Uterus (tissue), 4 donors: Measurements from ENCODE around the gene GJB5. TPM values are rescaled to one million over a fixed set of nuclear protein-coding genes. Genes with fewer than 3 reads are reported as not detected.

Experiments used
- DNase-seq, 2 donors: peaks; one replicate each; pipeline ENCODE4 v3.0.0-alpha.2; 2019 to 2020
- H3K27ac ChIP-seq, 2 donors: fragments of 200-600 bp; sonication (generic); 1 replicate in 1 of 2; 2 replicates in 1 of 2; pipeline ENCODE4 v1.5.1; 2016 to 2018
- H3K27me3 ChIP-seq, 2 donors: fragments of 200-600 bp; sonication (generic); one replicate each; pipeline ENCODE4 v1.5.1; 2018 to 2019; ENCODE audit warnings: control low read depth in 1 of 2
- H3K36me3 ChIP-seq, 2 donors: fragments of 200-600 bp; sonication (generic); one replicate each; pipeline ENCODE4 v1.5.1; 2019; ENCODE audit warnings: control low read depth in 1 of 2
- H3K4me1 ChIP-seq, 2 donors: fragments of 200-600 bp; sonication (generic); one replicate each; pipeline ENCODE4 v1.5.1; 2018 to 2019; ENCODE audit warnings: control low read depth in 1 of 2
- H3K4me3 ChIP-seq, 2 donors: fragments of 200-600 bp; sonication (generic); 1 replicate in 1 of 2; 2 replicates in 1 of 2; pipeline ENCODE4 v1.5.1; 2018 to 2019; ENCODE audit warnings: mild to moderate bottlenecking in 1 of 2
- H3K9me3 ChIP-seq, 2 donors: fragments of 200-600 bp; sonication (generic); one replicate each; pipeline ENCODE4 v1.5.1; 2019; ENCODE audit warnings: control low read depth in 1 of 2
- CTCF ChIP-seq, 4 experiments: fragments of 200-600 bp in 2 of 4; fragments of 450-650 bp in 2 of 4; sonication (generic) in 2 of 4; IDR thresholded peaks; one replicate each; pipeline ENCODE4 v1.5.1; 2016 to 2019; ENCODE audit warnings: antibody characterized with exemption in 4 of 4, mild to moderate bottlenecking in 2 of 4, moderate library complexity in 1 of 4
- POLR2A ChIP-seq, 2 donors: fragments of 450-650 bp; IDR thresholded peaks; one replicate each; pipeline ENCODE4 v1.6.1; 2016; ENCODE audit warnings: antibody characterized with exemption in 2 of 2, mild to moderate bottlenecking in 1 of 2, moderate library complexity in 1 of 2
- intact Hi-C: fragments of 100-400 bp; cut with DNase I; formaldehyde crosslinking; loops from one replicate; pipeline ENCODE4 v1.15.1; 2023; ENCODE audit warnings: low total_unique reads
- total RNA-seq, 4 donors: library from RNA; depleted of rRNA in 3 of 4; stranded (reverse); fragments of >200 nt in 3 of 4; gene quantifications; one replicate each; pipeline versions ENCODE4 v1.1.0 to v1.2.4, GENCODE V29; 2014 to 2023
- donor health status: DM: yes; HTN: yes; CAD: no.

The GJB5 gene
- total RNA-seq, 4 donors from 2014 or later = 0.41 TPM; not detected in 3

- no peak for DNase-seq
- H3K27ac ChIP-seq = no peak within 1 kb of the TSS
- no peak within 1 kb of the TSS for H3K4me3 ChIP-seq
- no peaks in the 10 kb centered on the region for H3K9me3 ChIP-seq
- no peaks in the 10 kb centered on the region for H3K36me3 ChIP-seq
- H3K4me1 ChIP-seq = no peaks in the 10 kb centered on the region
- intact Hi-C loops = no loop called here
- H3K27me3 ChIP-seq = no peaks in the 10 kb centered on the region
- TF ChIP-seq CTCF (IDR thresholded peaks at IDR 0.05) = no peak
- TF ChIP-seq POLR2A (IDR thresholded peaks at IDR 0.05) = no peak
These were observed 4.9 kb downstream of the GJB5 start, which contains the start of gene GJB4 for GRCh38 chr1:34759503-34760357. TSS of gene GJB4 (plus strand) at chr1:34759740. CDS start at chr1:34761255, 1,515 bp downstream.

DNA sequence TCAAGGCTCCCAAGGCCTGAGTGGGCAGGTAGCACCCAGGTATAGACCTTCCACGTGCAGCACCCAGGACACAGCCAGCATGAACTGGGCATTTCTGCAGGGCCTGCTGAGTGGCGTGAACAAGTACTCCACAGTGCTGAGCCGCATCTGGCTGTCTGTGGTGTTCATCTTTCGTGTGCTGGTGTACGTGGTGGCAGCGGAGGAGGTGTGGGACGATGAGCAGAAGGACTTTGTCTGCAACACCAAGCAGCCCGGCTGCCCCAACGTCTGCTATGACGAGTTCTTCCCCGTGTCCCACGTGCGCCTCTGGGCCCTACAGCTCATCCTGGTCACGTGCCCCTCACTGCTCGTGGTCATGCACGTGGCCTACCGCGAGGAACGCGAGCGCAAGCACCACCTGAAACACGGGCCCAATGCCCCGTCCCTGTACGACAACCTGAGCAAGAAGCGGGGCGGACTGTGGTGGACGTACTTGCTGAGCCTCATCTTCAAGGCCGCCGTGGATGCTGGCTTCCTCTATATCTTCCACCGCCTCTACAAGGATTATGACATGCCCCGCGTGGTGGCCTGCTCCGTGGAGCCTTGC, 6.4 kb downstream of the GJB5 start:
- no peak overlapping the region for H3K4me3 ChIP-seq
- DNase-seq = no peak
- TF ChIP-seq CTCF (IDR thresholded peaks at IDR 0.05) (no peak), POLR2A (IDR thresholded peaks at IDR 0.05) (no peak)
- H3K27ac ChIP-seq = no peak overlapping the region
- no peaks in the 10 kb centered on the region for H3K9me3 ChIP-seq
- intact Hi-C loops = no loop called here
- H3K27me3 ChIP-seq = no peaks in the 10 kb centered on the region
- no peaks in the 10 kb centered on the region for H3K4me1 ChIP-seq
- H3K36me3 ChIP-seq = no peaks in the 10 kb centered on the region

GRCh38 chr1:34761776-34762307, 7.0 kb downstream of the GJB5 start:
- H3K36me3 ChIP-seq = no peaks in the 10 kb centered on the region
- H3K27ac ChIP-seq = no peak overlapping the region
- no peaks in the 10 kb centered on the region for H3K27me3 ChIP-seq
- H3K4me3 ChIP-seq = no peak overlapping the region
- no peaks in the 10 kb centered on the region for H3K4me1 ChIP-seq
- no peaks in the 10 kb centered on the region for H3K9me3 ChIP-seq
- DNase-seq = no peak
- intact Hi-C loops = no loop called here
- TF ChIP-seq CTCF (IDR thresholded peaks at IDR 0.05) (no peak), POLR2A (IDR thresholded peaks at IDR 0.05) (no peak)

DNA sequence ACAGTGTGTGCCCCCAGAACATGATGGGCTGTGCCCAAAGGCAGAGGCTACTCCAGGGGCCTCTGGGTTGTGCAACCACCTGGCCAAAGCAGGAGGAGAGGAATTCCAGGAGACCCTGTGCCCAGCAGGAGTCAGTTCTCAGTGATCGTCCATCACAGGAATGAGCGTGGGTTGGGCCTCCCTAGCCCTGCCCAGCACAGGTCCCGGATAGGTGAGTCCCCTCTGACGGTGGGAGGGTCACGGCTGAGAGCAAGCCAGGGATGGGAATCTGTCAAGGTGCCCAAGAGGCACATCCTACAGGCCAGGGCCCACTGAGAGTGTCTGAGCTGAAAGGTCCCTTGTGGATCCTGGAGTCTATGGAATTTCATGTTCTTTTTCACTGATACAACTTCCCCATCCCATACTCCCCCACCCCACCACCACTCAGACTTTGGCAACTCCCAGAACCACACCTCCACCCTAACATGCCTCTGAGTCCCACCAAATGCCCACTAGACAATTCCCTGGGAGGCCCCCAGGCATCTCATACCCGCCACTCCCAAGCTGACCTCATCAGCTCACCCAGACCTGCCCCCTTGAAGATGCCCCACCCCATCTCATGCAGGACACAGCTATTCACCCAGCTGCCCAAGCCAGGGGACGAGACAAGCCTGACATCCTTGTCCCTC, 7.8 kb downstream of the GJB5 start:
- intact Hi-C loops = no loop called here
- no peak for TF ChIP-seq CTCF (IDR thresholded peaks at IDR 0.05)
- TF ChIP-seq POLR2A (IDR thresholded peaks at IDR 0.05) = no peak
- no peaks in the 10 kb centered on the region for H3K4me1 ChIP-seq
- no peaks in the 10 kb centered on the region for H3K9me3 ChIP-seq
- H3K27ac ChIP-seq = no peak overlapping the region
- no peaks in the 10 kb centered on the region for H3K27me3 ChIP-seq
- no peak overlapping the region for H3K4me3 ChIP-seq
- no peak for DNase-seq
- no peaks in the 10 kb centered on the region for H3K36me3 ChIP-seq
